ENCODE measurements around the gene RAB22A. TPM values are rescaled to one million over a fixed set of nuclear protein-coding genes. Genes with fewer than 3 reads are reported as not detected.

The RAB22A gene
- total RNA-seq, 6 donors from 2014 or later = 9.9 to 27.8 (median 21.1) TPM

DNA sequence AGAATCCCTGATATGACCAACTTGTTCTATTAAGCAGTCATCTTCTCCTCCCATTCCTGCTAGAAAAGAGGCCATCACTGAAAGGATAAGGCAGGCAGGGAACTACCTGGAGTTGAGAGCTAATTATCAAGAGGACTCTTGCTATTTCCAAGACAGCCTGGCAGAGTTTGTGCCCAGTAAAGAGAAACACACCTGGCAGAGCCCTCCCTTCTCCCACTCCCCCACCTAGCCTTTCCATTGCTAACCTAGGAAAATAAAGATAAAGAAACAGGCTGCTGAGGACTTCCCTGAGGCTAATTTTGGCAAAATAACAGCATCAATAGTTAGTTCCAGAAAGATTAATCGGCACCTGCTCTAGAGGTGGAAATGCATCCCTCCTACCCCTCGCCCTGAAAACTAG, 20.4 kb upstream of the RAB22A start:
- no peaks in the 10 kb centered on the region for H3K27me3 ChIP-seq
- H3K4me3 ChIP-seq = no peak overlapping the region
- 97 to 98% methylated on average over 2 of the region's 2 CpGs for WGBS, 2 donors
- peaks cover 0 to 7% (median 0%) of the 10 kb centered on the region in 4 donors for H3K4me1 ChIP-seq
- peaks cover 0 to 18% (median 4%) of the 10 kb centered on the region in 4 donors for H3K36me3 ChIP-seq
- no peak for ATAC-seq (ENCODE audit: low FRiP score in 2 of 2)
- no peak for DNase-seq
- TF ChIP-seq CTCF (IDR thresholded peaks at IDR 0.05) (no peak), POLR2A (IDR thresholded peaks at IDR 0.05) (no peak), EP300 (IDR thresholded peaks at IDR 0.05) (no peak), POLR2AphosphoS5 (IDR thresholded peaks at IDR 0.05) (no peak)
- no peak overlapping the region for H3K27ac ChIP-seq
- no peaks in the 10 kb centered on the region for H3K9me3 ChIP-seq

GRCh38 chr20:58293453-58293852, 16.1 kb upstream of the RAB22A start:
- Histone ChIP-seq H3K4me3 (no peak overlapping the region), H3K9me3 (no peaks in the 10 kb centered on the region), H3K27me3 (no peaks in the 10 kb centered on the region), H3K4me1 (peaks cover 0 to 3% (median 0%) of the 10 kb centered on the region in 4 donors), H3K36me3 (no peaks in the 10 kb centered on the region), H3K27ac (no peak overlapping the region)
- ATAC-seq (ENCODE audit: low FRiP score in 2 of 2) (no peak), DNase-seq (no peak)
- 89 to 92% methylated on average over 2 of the region's 2 CpGs for whole genome bisulfite sequencing, 2 donors
- TF ChIP-seq POLR2A (IDR thresholded peaks at IDR 0.05) = no peak
- no peak for TF ChIP-seq CTCF (IDR thresholded peaks at IDR 0.05)
- TF ChIP-seq POLR2AphosphoS5 (IDR thresholded peaks at IDR 0.05) = no peak

- WGBS, 2 donors = 80 to 89% methylated on average over 13 of the region's 13 CpGs
- no peaks in the 10 kb centered on the region for H3K9me3 ChIP-seq
- H3K4me3 ChIP-seq = no peak overlapping the region
- no peak for ATAC-seq (ENCODE audit: low FRiP score in 2 of 2)
- H3K27me3 ChIP-seq = no peaks in the 10 kb centered on the region
- H3K4me1 ChIP-seq = peaks cover 0 to 3% (median 0%) of the 10 kb centered on the region in 4 donors
- TF ChIP-seq POLR2AphosphoS5 (IDR thresholded peaks at IDR 0.05) (no peak), POLR2A (IDR thresholded peaks at IDR 0.05) (no peak), CTCF (IDR thresholded peaks at IDR 0.05) (no peak), EP300 (IDR thresholded peaks at IDR 0.05) (no peak)
- H3K27ac ChIP-seq = no peak overlapping the region
- H3K36me3 ChIP-seq = no peaks in the 10 kb centered on the region
- DNase-seq = no peak
These were observed 14.7 kb upstream of the RAB22A start for GRCh38 chr20:58294497-58295455.

- Histone ChIP-seq H3K4me3 (no peak overlapping the region), H3K27ac (no peak overlapping the region), H3K4me1 (peaks cover 0 to 3% (median 0%) of the 10 kb centered on the region in 4 donors), H3K36me3 (peaks cover 0 to 2% (median 0%) of the 10 kb centered on the region in 4 donors), H3K9me3 (no peaks in the 10 kb centered on the region), H3K27me3 (no peaks in the 10 kb centered on the region)
- DNase-seq = no peak
- 78 to 80% methylated on average over 7 of the region's 7 CpGs for WGBS, 2 donors
- ATAC-seq (ENCODE audit: low FRiP score in 2 of 2) = no peak
- no peak for TF ChIP-seq POLR2AphosphoS5 (IDR thresholded peaks at IDR 0.05)
These were observed 13.3 kb upstream of the RAB22A start for GRCh38 chr20:58296051-58296837.

DNA sequence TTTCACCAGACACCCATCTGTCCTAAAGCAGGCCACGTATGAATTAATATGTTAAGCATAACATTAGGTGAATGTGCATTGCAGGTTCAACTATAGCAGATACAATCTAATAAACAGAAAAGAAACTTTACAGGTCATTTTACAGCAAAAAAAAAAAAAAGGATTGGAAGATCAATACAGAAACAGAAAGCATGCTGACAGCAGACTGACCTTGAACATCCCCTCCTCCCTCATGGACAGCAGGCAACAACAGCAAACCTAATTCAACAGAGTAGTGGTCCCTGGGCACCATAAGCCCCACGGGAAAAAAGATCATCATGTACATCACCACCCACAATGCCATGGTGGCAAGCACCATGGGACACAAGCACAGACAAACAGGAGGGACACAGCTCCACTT, 12.1 kb upstream of the RAB22A start:
- H3K27ac ChIP-seq = no peak overlapping the region
- H3K36me3 ChIP-seq = peaks cover 0 to 6% (median 0%) of the 10 kb centered on the region in 4 donors
- H3K9me3 ChIP-seq = no peaks in the 10 kb centered on the region
- WGBS, 2 donors = 47 to 89% methylated on average over 2 of the region's 2 CpGs
- H3K4me1 ChIP-seq = peaks cover 0 to 3% (median 0%) of the 10 kb centered on the region in 4 donors
- no peak overlapping the region for H3K4me3 ChIP-seq
- H3K27me3 ChIP-seq = no peaks in the 10 kb centered on the region
- no peak for TF ChIP-seq EP300 (IDR thresholded peaks at IDR 0.05)
- ATAC-seq (ENCODE audit: low FRiP score in 2 of 2) (no peak), DNase-seq (no peak)
